Choroid plexus epithelial cell (primary cell): ENCODE results near the gene PPP6R2.

Experiments
- DNase-seq: peaks from one replicate; pipeline ENCODE4 v3.0.0-alpha.2; 2010; ENCODE audit warnings: low read depth
- H3K4me3 ChIP-seq: 2 replicates; pipeline ENCODE4 v1.5.1; 2011; ENCODE audit warnings: low read depth, mild to moderate bottlenecking, control low read depth, low read length, moderate library complexity
- CTCF ChIP-seq: conservative IDR thresholded peaks from 2 replicates; pipeline ENCODE4 v1.5.1; 2011; ENCODE audit warnings: low read depth, mild to moderate bottlenecking, control low read depth, inconsistent platforms, low read length, moderate library complexity

The PPP6R2 gene

GRCh38 chr22:50443197-50443596, 100.1 kb downstream of the PPP6R2 start:
- DNase-seq = no peak
- no peak overlapping the region for H3K4me3 ChIP-seq
- TF ChIP-seq CTCF = no peak

- H3K4me3 ChIP-seq = no peak overlapping the region
- no peak for TF ChIP-seq CTCF
- peak; percentile 17 for DNase-seq
Observed at GRCh38 chr22:50443801-50444625, 100.9 kb downstream of the PPP6R2 start.

- TF ChIP-seq CTCF = no peak
- peak; percentile 88 for DNase-seq
- no peak overlapping the region for H3K4me3 ChIP-seq
Observed at GRCh38 chr22:50444663-50445062, 101.5 kb downstream of the PPP6R2 start.

GRCh38 chr22:50445071-50445879, 102.1 kb downstream of the PPP6R2 start:
- no peak for DNase-seq
- TF ChIP-seq CTCF = no peak
- no peak overlapping the region for H3K4me3 ChIP-seq

- TF ChIP-seq CTCF = no peak
Observed at GRCh38 chr22:50445880-50446707, 103.0 kb downstream of the PPP6R2 start.

GRCh38 chr22:50446708-50447575, 103.8 kb downstream of the PPP6R2 start:
- TF ChIP-seq CTCF = no peak
- no peak for DNase-seq
- no peak overlapping the region for H3K4me3 ChIP-seq

More at GRCh38 chr22:50445880-50446707, 103.0 kb downstream of the PPP6R2 start:
- H3K4me3 ChIP-seq = no peak overlapping the region
- no peak for DNase-seq
